HG03066 (cell line): Measurements from ENCODE around the gene CAPSL.
A peak's percentile ranks its signal among the peaks of the same experiment; 100 is the strongest.
"Not testable (repeated sequence)": the region's sequence is repeated elsewhere in the genome, so short reads cannot be mapped to it uniquely, and the experiment has no call there.

ENCODE experiments used
- ATAC-seq: cut with Tn5 transposase; IDR thresholded peaks from one replicate; pipeline ENCODE4 v1.9.1; 2021; ENCODE audit warnings: low read depth; ENCODE audit not compliant: unreplicated experiment

CAPSL gene

DNA sequence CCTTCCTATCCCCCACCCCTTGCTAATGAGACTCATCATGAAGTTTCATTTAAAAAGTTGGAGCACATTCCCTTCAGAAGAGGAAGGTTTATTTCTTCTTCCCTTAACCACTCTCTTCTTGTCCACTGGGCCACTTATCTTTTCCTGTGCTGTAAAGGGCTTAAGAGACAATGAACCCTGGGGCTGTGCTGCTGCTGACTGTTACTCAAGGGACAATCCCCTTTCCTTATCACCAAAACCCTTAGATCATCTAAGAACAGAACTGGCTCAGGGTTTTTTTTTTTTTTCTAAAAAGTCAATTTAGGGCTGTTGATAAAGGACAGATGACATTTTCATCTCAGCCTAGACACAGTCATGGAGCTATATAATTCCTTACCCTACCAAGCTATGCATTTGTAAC, 29.6 kb downstream of the CAPSL start:
- no peak for ATAC-seq

DNA sequence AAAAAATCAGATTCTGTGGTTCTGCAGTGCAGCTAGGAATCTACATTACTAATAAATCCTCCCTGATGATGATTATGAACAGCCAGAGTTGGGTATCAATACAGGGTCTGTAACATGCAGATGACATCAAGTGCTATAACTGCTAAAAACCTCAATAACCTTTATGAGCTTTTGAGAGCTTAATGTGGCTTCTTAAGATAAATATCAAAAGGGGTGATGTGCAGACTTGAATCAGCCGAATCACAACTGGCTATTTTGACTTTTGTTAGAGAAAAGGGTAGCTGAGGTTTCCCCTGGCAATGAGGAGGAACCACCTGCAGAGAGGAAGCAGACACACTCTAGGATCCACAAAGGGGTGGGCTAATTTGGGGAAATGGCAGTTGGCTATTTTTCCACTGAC, 30.2 kb downstream of the CAPSL start:
- no peak for ATAC-seq

DNA sequence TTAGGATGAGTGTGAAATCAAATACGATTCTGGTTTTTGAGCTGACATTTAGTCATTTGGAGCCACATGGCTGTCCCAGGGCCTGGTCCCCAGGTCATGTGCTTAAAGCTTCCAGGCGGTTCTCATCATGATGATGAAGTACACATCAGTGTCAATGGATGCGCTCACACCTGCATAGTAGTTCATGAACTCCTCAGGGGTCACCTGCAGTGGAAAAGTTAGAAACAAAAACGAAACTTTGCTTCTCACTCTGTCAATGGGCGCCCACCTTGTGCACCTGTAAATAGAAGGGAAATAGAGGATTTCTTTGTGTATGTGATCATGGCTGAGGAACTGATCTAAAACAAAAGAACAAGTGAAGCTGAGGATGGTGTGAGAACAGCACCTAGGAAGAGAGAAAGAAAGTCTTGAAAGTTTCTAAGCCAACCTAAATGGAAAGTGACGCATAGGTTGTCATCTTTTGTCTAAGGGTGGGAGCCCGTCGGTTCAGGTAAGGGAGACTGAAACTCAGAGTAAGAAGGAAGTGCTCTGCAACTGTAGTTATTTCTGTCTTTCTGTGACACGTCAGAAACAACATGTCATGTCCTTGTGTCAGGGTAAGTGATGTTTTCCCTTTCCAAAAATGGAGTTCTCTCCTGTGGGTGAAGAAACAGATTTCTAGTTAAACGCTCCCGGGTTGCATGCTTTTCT, 33.8 kb downstream of the CAPSL start:
- ATAC-seq: peak; percentile 52

DNA sequence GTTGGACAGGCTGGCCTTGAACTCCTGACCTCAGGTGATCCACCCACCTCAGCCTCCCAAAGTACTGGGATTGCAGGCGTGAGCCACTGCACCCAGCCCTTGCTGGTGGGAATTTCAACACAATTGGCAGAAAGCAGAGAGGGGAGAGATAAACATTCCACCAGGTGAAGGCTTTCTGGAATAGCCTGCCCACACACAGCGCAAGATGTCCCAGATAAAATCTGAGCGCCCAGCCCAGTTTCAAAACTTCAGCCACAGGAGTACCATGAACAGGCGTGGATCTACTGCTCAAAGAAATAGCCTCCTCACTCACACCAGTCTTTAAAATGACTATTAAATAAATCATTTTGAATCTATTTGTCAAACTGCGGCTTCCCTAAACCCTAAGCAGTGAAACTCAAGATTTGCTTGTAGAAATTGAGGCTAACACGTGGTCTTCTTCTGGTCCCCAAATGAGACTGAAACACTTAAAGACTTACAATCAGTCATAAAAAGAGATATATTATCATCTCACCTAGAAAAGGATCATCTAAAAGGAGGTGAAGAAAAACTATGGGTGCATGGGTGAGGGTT, 34.7 kb downstream of the CAPSL start:
- ATAC-seq: no peak

DNA sequence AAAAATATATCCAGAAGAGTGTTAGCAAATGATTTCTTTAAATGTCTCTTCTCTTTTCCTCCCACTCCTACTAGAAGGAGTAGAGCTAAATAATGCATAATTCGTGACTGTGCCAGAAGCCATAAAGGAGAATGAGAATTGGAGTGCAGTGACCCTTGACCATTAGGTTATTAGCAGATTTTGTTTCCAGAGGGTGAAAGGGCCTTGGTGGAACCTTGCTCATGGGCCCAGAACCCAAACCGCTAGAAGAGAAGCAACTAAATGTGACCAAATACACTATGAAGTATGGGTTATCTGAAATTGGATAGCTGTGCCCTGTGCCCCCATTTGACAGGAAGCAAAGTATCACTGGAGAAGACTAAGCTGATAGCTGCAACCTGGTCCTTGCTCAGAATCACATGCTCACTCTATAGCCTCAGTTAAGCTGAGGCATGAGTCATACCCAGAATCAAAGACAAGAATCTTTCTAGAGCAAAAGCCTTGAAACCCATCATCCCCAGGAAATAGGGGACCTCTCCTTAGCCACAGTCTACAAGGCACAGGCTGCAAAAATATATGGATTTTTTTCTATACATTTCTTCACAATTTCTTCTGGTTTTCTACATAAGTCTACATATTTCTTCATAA, 36.3 kb downstream of the CAPSL start:
- ATAC-seq: peak; percentile 37

DNA sequence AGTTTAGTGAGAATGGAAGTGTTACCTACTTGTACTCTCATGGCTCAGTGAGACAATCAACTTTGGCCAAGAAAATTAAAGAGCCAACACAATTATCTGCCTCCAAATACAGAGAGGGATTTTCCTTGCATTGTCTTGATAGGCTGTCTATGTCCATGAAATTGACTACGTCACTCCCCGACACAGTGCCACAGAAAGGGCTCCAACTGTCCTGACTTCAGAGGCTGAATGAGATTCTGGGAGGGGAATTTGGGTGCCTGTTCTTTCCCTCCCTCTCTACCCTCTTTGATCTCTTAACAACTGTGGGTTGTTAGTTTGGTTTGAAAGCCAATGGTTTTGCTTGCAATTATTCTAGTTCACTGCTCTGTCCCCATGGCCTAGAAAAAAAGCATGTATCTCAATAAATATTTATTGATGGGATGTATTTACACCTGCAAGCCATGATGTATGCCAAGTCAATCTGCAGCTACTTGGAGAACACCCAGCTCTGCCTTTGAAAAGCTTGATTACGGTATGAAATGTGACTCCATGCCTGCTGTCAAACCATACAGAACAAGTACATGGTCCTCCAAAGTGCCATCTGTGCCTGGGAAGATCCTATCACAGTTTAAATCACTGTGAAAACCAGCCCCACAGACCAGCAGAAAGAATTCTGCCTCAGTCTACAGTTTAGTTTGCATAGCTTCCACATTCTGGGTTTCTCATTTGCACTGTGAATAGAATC, 37.3 kb downstream of the CAPSL start:
- no peak for ATAC-seq

DNA sequence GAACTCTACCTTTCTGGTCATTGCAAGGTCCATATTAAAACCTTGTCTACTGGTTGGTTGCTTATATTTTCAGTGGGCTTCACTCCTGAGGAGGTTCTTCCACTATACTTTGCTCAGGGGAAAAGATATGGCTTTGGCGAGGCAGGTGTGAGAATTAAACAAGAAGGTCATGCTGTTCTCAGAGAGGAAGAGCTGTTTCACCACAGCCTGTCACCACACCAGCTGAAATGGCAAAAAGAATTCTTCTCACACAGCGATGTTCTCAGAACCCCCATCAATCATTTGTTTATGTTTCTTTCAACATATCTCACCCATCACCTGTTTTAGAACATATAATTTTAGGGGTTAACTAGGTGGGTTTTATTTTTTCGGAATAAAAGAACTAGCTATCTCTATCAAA, 38.6 kb downstream of the CAPSL start:
- ATAC-seq: peak; percentile 38

DNA sequence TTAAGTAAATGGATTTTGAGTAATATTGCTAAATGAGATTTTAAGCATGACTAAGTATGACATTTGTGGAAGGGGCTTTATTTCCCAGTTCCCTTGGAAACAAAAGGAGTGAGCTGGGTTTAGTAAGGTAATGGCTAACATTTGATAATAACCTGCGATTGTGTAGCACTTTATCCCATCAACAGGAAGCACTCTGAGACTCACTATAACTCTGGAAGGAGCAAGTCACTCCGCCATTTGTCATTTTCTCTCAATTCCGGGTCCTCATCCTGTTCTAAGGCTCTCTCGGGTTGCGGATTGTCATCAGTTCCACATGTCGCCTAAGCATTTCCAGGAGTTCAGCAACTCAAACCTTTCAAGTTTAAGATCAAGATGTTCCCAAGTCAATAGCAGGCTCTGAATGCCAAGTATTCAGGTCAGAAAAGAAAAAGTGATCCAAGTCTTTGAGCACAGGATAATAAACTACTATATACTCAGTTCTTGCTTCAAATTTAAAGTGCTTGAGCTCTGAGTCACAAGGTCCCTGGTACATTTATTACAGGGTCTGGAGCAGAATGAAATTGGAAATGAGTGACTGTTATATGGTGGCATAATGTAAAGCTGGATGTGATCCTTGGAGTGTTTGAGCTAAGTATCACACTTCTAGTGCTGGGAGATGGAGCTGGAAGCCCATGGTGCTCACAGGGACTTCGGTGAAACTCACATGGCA, 39.3 kb downstream of the CAPSL start:
- no peak for ATAC-seq

DNA sequence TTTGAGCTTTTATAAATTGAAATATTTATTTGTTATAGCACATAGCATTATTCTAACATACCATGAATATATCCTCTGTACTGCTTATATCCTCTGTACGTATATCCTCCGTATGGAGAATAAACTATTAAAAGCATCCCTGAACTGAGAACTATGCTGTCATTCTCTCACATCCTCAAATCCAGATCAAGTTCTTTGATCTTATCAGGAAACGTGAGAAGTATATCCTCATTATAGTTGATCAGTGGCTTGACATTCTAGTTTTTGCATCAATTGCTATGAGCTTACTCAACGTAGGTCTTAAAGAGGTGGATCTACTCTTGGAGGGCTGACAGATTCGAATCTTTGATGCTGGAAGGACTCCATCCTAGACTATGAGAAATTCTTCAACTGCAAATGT, 44.3 kb downstream of the CAPSL start:
- no peak for ATAC-seq

DNA sequence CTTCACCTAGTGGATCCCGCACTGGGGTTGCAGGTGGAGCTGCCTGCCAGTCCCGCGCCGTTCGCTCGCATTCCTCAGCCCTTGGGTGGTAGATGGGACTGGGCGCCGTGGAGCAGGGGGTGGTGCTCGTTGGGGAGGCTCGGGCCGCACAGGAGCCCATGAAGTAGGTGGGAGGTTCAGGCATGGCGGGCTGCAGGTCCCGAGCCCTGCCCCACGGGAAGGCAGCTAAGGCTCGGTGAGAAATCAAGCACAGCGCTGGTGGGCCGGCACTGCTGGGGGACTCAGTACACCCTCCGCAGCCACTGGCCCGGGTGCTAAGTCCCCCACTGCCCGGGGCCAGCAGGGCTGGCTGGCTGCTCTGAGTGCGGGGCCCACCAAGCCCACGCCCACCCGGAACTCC, 45.6 kb downstream of the CAPSL start:
- not testable (repeated sequence) for ATAC-seq

DNA sequence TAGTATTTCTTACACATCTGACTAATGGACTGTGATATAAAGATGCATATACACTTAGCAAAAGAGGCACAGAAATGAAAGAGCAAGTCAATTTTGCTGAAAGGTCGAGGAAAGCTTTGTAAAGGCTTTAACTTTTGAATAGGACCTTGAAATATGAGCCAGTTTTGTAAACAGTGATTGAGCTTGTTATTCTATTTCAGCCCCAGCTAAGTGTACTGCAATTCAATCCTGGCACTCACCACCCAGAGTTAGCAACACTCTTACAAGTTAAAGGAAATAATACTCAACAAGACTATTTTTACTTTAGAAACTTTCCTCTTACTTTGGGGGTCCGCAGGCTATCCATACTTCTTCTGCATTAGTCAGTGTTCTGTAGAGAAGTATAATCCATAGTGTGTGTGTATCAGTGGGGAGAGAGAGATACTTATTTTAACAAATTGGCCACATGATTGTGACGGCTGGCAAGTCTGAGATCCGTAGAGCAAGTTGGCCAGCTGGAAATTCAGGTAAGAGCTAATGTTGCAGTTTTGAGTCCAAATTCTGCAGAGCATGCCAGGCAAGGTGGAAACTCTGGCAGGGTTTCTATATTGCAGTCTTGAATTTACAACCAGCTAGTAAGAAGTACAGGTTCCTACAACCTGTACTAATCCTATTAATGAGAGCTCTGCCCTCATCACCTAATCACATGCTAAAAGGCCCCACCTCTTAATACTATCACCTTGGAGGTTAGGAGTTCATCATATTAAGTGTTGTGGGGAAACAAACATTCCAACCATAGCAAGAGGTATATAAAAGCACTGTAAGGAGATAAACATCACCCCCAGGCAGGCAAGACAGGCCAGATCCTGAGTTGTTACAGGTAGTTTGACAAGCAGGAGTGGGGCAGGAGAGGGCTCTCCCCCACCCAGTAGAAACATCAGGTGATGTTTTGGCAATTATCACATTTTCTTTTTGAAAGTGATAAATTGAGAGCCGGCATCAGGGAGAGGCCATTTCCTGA, 48.1 kb downstream of the CAPSL start:
- no peak for ATAC-seq

DNA sequence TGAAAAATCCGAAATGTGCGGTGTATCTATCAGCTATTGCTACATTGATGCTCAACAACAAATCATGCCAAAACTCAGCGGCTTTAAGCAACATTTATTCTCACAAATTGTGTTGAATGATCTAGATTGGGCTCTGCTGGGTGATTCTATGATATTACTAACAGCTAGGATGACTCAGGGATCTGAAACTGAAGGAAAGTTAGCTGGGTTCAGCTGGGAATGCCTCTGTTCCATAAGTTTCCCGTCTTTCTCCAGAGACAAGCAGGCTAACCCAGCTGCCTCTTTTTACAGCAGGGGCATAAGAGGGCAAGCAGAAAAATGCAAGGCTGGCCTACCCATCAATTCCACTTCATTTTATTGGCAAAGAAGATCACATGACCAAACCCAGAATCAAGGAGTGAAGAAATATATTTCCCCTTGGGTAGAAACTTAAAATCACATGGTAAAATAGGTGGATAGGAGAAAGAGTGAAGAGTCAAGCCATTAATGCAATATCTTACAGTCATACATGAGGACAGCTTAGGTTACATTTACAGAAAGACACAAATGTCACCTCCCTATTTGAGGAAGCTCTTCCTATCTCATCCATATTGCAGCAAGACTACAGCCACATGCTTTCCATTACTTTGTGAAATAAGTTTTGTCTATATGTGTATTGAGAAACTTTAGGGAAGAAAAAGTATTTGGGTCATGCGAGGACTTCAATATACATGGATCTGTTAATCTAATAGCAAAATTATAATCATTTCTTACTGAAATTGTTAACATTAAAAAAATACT, 50.9 kb downstream of the CAPSL start:
- no peak for ATAC-seq

DNA sequence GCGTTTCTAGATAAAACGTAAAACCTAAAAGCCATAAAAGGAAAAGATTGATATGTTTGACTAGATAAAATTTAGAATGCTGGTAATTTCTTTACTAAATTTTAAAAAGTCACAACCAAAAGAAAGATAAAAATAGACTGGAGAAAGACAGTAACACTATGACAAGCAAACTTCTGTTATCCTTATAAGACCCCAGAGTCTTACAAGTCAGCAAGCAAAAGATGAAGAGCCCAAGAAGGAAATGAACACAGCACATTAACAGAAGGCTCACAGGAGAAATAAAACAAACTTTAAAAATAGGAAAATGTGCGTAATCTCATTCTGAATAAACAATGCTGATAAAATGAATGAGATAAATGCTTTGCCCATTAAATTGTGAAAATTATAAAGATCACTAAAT, 52.0 kb downstream of the CAPSL start:
- ATAC-seq: no peak

DNA sequence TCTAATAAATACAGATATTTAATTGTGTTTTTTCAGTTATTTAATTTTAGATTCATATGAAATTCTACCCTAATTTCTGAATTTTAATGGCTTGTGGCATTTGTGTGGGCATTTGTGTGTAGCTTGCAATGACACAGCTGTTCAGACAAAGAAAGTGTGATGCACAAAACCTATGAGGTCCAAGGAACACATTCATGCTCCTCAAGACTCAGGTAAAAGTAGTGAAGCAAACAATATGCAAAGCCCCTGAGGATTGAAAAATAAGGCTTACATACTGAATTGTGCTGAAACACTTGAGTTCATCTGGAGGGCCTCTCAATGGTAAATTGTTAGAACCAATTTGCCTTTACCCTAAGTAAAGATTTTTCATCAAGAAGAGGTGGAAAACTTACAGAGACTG, 53.6 kb downstream of the CAPSL start:
- no peak for ATAC-seq

DNA sequence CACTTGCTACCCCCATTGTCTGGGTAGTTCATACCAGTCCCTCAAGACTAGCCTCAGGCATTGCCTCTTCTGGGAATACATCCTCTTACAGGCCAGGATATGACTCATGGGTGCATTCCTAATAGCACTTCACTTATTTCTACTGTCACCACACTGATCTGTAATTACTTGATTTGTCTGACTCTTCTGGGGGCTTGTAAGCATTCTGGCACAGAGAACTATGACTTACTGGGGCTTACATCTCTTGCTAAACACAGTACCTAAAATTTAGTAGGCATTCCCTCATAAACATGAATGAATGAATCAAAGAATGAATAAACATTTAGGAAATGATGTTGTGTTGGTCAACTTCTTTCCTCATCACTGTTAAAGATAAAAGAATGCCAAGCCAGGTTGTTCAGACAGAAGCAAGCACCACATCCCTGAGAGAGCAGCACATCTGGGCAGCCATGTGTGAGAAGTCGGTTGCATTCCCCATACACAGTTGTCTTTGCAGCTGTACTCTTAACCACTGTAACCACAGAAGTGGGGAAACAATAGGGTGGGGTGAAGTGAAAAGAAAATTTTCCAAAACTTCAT, 54.1 kb downstream of the CAPSL start:
- ATAC-seq: peak; percentile 82

DNA sequence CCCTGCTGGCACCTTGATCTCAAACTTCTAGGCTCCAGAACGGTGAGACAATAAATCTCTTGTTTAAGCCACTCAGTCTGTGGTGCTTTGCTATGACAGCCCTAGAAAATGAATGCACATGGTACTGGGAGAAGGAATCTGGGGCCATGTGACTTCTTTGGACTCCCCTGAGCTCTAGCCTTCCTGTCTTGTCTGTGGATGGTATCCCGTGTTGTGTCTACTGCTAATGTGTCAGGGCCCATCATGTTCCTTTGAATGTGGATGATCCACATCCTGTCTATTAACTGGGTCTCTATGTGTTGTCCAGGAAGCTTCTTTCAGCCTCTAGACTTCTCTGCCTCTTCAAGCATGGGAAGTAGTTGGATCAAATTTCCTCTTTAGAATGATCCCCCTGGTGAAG, 56.7 kb downstream of the CAPSL start:
- no peak for ATAC-seq

DNA sequence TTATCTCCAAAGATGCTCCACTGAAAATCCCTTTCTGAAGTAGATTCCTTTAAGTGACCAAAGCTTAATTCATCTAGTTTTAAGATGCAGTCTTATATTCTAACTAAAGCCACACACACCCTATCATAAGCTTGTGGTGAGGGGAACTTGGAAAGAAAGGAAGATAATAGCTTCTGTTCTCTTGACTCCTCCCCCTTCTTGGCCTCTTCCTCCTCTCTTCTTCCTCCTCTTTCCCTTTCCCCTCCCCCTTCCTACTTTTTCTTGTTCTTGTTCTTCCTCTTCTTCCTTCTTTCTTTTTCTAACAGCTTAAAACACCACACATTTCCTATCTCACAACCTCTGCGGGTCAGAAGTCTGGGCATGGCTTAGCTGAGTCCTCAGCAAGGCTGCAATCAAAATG, 58.3 kb downstream of the CAPSL start:
- ATAC-seq: no peak

DNA sequence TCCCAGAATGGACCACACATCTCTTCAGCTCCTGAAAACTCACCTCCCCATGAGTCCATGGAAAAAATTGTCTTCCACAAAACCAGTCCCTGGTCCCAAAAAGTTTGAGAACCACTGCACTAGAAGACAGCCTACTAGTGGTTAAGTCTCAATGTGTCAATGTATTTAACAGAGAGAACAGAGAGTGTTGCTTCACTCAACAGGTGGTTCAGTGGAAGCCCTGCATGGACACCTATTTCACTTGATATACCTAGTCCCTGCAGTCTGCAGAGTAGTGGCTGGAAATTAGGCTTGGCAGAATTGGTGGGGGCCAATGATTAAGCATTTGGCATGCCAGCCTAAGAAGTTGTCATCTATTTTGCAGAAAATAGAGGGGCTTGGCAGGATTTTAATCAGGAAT, 58.8 kb downstream of the CAPSL start:
- ATAC-seq: no peak

DNA sequence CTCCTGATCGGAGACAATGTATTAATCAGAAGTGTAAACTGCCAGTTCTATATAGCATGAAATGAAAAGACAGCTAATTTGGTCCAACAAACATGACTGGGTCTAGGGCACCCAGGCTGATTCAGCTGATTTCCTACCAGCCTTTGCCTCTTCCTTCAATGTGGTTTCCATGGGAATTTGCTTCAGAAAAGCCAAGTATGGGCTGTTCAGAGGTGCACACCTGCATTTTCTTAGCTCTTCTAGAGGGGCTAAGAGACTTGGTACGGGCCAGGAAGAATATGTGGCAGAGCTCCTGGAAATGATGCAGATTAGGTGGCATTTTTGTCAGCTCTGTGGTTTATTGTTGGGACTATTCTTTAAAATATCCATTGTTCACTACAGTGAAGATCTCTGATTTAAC, 59.3 kb downstream of the CAPSL start:
- ATAC-seq: no peak
